Suppressor macrophage (primary cell): ENCODE measurements around the gene FAM200A.
A peak's percentile ranks its signal among the peaks of the same experiment; 100 is the strongest.

ENCODE experiments used
- DNase-seq, 4 experiments: peaks; one replicate each; pipeline ENCODE4 v3.0.0-alpha.2; 2020 to 2022

The FAM200A gene

DNA sequence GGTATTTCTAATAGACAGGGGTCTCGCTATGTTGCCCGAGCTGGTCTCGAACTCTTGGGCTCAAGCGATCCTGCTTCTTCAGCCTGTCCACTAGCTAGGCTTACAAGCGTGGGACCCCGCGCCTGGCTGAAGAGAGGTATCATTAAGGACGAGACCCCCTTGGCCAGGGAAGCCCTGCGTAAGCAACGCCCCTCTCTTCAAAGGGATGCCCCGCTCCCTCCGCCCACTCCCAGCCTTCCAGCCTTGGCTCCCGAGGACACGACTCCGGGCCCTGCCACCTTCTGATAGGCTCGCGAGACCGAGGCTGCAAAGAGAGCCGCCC lies 47.7 kb downstream of the FAM200A start:
- DNase-seq = no peak

DNA sequence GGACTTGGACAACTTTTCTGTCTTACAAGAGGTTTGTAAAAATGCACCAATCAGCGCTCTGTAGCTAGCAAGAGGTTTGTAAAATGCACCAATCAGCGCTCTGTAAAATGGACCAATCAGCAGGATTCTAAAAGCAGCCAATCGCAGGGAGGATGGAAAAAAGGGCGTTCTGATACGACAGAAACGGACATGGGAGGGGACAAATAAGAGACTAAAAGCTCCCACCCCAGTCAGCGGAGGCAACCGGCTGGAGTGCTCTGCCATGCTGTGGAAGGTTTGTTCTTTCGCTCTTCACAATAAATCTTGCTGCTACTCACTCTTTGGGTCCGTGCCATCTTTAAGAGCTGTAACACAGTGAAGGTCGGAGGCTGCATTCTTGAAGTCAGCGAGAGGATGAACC lies 50.7 kb downstream of the FAM200A start:
- peak in 2 of 4 experiments; percentile 12 to 20 for DNase-seq

DNA sequence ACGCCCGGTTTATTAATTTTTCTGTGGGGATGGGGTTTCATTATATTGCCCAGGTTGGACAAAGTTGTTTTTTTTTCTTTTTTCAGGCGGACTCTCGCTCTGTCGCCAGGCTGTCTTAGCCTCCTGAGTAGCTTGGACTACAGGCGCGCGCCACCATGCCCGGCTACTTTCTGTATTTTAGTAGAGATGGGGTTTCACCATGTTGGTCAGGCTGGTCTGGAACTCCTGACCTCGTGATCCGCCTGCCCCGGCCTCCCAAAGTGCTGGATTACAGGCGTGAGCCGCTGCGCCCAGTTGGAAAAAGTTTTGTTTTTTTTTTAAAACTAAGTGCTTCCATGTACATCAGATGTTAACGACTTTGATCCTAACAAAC lies 51.3 kb downstream of the FAM200A start:
- peak in 1 of 4 experiments; percentile 8 for DNase-seq

DNA sequence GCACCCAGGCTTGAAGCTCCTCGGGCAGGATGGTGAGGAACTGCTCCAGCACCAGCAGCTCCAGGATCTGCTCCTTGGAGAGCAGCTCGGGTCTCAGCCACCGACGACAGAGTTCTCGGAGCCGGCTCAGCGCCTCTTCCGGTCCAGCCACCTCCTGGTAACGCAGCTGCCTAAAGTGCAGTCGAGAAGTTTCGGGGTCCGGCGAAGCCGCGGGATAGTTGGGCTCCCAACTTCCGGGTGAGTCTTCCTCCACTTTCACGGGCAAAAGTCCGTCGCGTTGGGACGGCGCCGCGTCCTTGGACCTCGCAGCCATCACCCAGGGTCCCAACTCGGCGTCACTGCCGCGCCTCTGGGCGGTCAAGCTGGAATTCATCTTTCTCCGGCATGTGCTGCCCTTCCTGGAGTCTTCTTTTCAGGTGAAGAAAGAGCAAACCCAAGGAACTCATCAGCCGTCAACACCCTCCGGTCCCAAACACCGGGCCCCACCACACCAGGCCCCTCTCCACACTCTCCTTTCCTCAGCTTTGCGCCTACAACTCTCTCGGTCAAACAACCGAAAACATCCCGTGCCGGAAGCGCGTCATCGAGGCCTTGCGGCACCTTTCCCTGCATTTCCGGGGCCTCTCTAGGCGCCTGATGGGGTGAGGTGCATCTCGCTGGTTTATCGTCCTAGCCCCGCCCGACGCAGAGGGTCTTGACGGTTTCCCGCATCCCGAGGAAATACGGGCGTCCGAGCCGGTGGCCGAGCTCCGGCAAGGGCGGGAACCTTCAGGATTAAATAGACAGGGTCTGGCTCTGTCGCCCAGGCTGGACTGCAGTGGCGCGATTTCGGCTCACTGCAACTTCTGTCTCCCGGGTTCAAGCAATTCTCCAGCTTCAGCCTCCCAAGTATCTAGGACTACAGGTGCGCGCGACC lies 51.9 kb downstream of the FAM200A start, which contains the start of gene ZNF394:
TSS of gene ZNF394 (minus strand) at position 561 of the 916 bp plus-strand sequence. CDS start at position 373, 188 bp downstream.
- peak; percentile 93 to 96 (median 96) for DNase-seq

DNA sequence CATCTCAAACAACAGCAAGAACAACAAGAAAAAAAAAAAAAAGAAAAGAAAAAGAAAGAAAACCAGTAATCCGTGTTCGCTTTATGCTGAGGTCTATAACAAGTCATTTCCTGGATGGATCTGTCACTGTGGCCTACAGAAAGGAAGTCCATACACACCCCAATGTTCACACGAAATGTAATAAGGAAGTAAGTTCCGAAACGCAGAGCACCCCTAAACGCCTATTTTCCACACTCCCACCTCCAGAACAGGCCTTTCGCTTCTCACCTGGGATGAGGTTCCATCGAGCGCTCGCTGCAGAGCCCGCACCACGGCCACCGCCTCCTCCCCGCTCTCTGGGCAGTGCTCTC lies 52.6 kb downstream of the FAM200A start:
- DNase-seq = peak in 3 of 4 experiments; percentile 49 to 74 (median 70)

DNA sequence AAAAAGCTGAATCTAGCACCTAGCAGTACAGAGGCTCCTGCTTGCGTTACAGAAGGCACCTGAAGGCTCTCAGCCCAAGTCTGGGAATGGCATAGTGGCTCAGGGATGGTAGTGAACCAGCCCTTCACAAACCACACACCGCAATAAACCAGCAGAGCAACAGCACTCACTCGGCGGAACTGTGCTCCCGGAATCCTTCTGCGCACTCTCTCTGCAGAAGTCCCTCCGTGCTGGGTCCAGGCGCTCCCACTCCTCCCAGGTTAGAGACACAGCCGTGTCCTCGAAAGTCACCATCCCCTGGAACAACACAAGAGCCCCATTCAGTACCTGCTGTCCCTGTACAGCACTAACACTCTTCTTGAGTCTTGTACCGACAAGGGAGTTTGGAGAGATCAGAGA lies 53.4 kb downstream of the FAM200A start:
- DNase-seq = no peak

DNA sequence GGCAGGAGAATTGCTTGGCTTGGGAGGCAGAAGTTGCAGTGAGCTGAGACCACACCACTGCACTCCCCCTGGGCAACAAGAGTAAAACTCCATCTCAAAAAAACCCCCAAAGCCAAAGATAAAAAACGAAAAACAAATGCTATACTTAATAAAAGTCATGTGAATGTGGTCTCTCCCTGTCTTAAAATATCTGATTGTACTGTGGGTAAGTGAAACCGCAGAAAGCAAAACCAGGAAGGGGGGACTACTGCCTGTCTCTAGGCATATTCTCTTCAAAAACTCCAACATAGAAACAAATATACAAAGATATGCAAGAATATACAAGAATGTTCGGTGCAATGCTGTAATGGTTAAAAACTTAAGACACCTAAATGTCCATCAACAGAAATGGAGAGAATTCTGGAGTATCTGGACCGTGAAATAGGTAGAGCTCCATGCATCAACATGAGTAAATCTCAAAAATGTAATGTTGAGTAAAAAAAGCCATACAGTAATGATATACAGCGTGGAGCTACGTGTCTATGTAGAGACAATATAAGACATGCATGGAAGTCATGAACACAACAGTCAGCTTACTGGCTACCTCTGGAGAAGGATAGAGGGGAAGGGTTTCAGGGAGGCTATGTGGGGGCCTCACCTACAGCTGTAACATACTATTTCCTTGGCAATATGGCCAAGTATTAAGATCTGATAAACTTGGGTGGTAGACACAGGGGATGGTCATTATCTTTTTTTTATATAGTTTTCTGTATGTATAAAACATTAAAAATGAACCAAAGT lies 54.0 kb downstream of the FAM200A start:
- DNase-seq = no peak
